GM15510 (cell line): ENCODE data around the gene SMG5.

Experiments used
- POLR2A ChIP-seq: IDR thresholded peaks from 3 replicates; pipeline ENCODE4 v1.6.1; 2011; ENCODE audit warnings: borderline replicate concordance; ENCODE audit not compliant: insufficient read length; ENCODE audit errors: extremely low read depth

Gene SMG5

DNA sequence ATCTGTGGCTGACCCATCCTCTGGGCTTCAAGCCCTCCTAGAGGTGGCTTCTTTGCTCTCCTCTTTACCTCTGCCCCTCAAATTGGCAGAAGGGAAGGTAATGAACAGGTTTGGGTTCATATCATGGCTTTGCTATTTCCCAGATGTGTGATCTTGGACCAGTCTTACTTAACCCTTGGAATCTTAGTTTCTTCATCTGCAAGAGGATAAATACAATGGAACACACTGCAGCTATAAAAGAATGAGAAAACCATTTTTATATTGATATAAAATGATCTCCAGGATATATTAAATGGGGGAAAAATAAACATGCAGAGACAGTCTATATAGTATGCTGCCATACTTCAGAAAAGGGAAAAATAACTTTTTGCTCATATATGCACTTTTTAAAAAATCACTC lies 7.2 kb upstream of the SMG5 start:
- no peak for TF ChIP-seq POLR2A

- no peak for TF ChIP-seq POLR2A
Observed at GRCh38 chr1:156286061-156286460, 3.4 kb upstream of the SMG5 start.

DNA sequence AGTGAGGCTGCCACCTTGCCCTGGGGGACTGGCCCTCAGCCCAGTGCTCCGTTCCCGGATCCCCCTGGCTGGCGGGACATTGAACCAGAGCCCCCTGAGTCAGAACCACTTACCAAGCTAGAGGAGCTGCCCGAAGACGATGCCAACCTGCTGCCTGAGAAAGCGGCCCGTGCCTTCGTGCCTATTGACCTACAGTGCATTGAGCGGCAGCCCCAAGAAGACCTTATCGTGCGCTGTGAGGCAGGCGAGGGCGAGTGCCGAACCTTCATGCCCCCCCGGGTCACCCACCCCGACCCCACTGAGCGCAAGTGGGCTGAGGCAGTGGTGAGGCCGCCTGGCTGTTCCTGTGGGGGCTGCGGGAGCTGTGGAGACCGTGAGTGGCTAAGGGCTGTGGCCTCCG lies 2.8 kb upstream of the SMG5 start:
- TF ChIP-seq POLR2A, result no peak

GRCh38 chr1:156284757-156285156 lies 2.1 kb upstream of the SMG5 start:
- no peak for TF ChIP-seq POLR2A

DNA sequence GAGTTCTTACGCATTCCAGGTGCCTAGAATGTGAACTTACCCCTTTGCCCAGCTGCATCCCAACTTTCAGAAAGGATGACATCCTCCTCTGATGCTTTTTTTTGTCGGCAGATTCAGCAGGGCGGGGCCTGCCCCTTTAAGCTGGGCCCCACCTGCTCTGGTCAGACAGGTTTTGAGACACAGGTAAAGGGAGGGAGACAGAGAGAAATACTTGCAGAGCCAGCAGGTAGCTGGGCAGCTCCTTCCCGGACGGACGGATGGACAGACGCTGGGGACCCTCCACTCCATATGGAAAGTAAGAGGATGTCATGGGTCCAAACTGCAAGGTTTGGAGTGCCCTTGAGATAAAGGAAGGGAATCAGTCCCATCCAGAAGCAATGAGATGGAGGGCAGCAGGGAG lies 1.5 kb upstream of the SMG5 start, which contains the start of gene TMEM79:
TMEM79 (plus strand) TSS at position 214 of the 400 bp plus-strand sequence. CDS start 902 bp downstream, outside the sequence.
- no peak for TF ChIP-seq POLR2A

DNA sequence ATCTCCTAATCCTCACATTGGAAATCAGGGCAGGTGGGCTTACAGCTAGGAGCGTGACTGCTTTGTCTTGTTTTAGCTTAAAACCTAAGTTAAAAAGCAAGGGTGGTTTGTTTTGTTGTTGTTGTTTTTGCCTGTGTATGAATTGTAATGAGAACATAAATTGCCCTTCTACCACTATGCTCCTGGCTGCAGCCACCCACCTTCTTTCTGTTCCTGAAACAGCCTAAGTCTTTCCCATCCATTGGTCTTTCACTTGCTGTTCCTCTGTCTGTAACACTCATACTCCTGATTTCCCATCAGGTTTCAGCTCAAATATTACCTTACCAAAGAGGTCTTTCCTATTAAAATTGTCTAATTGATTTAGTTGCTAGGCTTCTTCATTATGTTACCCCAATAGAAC lies 896 bp upstream of the SMG5 start:
- no peak for TF ChIP-seq POLR2A

- TF ChIP-seq POLR2A, result peak; percentile 37
Observed at GRCh38 chr1:156281693-156282478, 739 bp downstream of the SMG5 start.

GRCh38 chr1:156281281-156281680 lies 1.3 kb downstream of the SMG5 start:
- TF ChIP-seq POLR2A, result no peak

DNA sequence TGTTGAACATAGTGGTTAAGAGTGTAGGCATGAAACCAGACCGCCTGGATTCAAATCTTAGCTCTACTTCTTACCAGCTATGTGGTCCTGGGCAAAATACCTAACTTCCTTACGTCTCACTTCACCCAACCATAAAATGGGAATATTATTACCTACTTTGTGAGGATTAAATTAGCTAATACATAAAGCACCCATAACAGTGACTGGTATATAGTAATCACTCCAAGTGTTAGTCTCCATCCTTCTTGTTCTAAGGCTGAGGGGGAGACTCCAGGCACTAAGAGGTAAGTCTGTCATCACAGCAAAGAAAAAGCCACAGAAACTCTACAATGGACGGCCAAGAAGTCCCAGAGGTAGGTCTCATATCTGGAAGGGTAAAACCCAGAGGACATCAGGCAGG lies 2.8 kb downstream of the SMG5 start:
- no peak for TF ChIP-seq POLR2A

DNA sequence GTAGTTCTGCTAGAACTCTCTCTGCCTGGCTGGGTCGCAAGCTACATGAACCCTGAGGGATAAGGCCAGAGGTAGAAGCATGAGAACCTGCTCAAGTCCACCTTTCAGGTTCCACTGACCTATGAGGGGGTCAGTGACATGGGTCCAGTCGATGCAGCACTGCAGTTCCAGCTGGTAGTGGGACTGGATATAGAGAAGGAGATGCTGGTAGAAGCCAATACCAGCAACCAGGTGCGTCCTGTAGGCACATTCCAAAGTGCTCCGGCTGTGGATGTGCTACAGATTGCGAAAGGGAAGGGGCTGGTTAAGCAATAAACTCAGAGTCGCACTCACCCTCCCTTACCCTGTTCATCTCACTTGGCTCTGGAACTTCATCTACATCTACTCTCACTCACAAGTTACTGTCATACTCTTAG lies 5.7 kb downstream of the SMG5 start:
- no peak for TF ChIP-seq POLR2A

DNA sequence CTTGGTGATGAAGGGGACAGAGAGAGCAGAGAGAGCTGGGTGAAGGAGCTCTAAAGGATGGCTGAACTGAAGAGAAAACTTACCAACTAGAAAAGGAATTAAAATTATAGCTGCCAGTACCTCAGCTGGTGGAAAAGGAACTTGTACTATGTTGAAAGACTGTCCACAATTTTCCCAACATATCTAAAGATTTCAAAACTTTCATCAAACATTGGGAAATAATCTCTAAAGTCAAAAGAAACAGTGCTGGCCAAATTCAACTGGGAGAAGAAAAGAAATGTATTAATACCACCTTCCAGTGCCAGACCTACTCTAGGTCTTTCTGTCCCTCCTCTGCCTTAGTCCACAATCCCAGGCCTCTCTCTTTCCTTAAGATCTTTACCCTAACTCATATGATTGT lies 6.1 kb downstream of the SMG5 start:
- TF ChIP-seq POLR2A, result no peak

DNA sequence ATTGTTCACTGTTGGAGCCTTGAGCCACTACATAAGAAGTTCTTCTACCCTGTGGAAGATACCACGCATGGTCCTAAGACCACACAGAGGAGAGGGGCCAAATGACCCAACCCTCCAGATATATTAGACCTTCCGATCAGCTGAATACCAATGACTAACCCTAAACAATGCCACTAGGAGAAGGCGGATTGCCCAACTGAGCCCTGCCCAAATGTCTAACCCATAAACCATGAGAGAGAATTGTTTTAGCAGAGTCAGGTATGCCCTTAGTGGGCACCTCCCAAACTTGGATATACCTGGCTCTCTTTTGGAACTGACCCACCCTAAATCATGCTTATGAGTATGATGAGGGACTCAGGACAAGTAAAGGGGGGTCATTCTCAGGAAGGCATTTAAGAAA lies 12.3 kb downstream of the SMG5 start:
- TF ChIP-seq POLR2A, result no peak

GRCh38 chr1:156268336-156268735 lies 14.3 kb downstream of the SMG5 start:
- no peak for TF ChIP-seq POLR2A

DNA sequence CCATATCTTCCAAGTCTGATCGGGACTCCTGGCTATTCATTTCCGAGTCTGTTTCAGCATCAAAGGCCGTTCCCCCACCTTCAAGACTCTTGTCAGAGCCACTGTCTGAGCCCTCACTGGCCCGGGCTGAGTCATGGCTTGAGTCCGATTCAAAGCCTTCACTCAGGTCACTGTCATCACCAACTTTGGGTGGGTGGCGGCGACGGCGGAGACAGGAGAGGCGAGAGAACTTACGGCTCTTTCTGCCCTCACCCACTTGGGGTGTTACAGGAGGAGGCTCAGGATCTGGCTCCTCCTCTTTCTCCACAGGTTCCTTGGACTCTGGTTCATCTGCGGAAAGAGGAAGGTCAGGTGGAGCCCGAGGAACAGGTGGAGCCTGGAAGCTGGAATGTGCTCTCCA lies 16.6 kb downstream of the SMG5 start:
- TF ChIP-seq POLR2A, result no peak

DNA sequence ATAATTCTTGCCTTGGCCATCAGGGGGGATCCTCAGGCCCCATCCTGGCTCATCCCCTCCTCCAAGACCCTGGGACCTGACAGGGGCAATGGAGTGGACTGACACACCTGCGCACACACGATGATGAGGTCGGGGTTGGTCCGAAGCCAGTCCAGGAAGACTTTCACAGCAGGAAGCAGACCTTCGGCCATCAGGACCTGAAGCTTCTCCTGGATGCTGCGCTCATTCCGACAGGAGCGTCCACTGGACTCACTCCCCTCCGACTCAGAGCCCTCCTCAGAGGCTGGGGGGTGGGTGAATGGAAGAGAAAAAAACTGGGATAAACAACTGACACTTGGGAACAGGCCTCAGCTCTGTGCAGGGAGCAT lies 19.4 kb downstream of the SMG5 start:
- TF ChIP-seq POLR2A, result no peak

DNA sequence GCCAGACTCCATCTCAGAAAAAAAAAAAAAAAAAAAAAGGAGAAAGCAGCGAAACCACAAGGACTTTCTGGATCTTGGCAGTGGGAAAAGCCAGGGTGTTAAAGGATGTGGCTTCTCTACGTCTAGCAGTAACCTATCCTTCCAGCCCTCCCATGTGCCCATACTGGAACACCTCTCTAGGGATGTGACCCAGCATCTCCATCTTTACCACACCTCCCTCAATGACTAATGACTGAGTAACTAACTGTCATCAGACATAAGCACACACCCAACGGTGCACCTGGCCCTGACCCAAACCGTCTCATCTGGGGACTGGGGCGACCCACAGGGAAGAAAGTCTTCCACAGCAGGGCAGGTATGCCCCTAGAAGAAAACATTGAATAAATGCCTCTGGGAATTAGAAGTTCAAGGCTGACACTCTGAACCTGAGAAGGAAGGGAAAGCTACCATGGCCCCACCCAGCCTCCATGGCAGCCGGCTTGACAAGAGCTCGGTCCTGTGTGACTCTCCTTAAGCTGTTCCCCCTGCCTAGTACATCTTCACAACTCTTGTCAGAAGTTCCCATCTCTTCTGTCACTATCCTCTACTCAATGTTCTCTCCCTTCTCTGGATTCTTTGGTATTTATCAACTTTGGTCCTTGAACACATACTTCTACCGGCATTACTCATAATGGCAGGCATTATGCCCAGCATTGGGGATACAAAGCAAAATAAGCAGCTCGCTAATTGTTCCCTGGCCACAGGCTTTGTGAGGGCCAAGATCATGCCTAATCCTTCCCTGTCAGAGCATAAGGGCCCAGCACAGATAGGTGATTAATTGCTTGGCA lies 20.0 kb downstream of the SMG5 start:
- TF ChIP-seq POLR2A, result no peak
